ENCODE measurements around the gene CAMKMT. TPM values are rescaled to one million over a fixed set of nuclear protein-coding genes. Genes with fewer than 3 reads are reported as not detected.

CAMKMT gene
- total and polyA plus RNA-seq, 9 of the 15 experiments (the other 6 are each of a cell fraction or from before 2014, with no cell fraction given) = 1.6 to 15.3 (median 7.4) TPM

- TF ChIP-seq ZBTB40 (IDR thresholded peaks at IDR 0.05) = peak; percentile 85
- no peak for TF ChIP-seq ZBTB40 (CRISPR knock-in tag; IDR thresholded peaks at IDR 0.05)
- TF ChIP-seq ATF4 (CRISPR knock-in tag; IDR thresholded peaks at IDR 0.05) = no peak
- no peak for TF ChIP-seq FOXA1 (IDR thresholded peaks at IDR 0.05; ENCODE audit: borderline replicate concordance)
- TF ChIP-seq NFIC (IDR thresholded peaks at IDR 0.05) = no peak
- TF ChIP-seq ZNF785 (CRISPR knock-in tag; IDR thresholded peaks at IDR 0.05) = no peak
- TF ChIP-seq ZNF507 (tag; conservative IDR thresholded peaks at IDR 0.05) = no peak
- TF ChIP-seq ZNF121 (CRISPR knock-in tag; conservative IDR thresholded peaks at IDR 0.05) = no peak
- TF ChIP-seq ESRRB (CRISPR knock-in tag; IDR thresholded peaks at IDR 0.05; ENCODE audit: borderline replicate concordance) = no peak
- no peak for TF ChIP-seq ZNF407 (IDR thresholded peaks at IDR 0.05; ENCODE audit: low read depth)
Measured at GRCh38 chr2:44751754-44752479, 390.2 kb downstream of the CAMKMT start (continued).
